ENCODE results near the gene MACROH2A2.
"Not testable (repeated sequence)": the region's sequence is repeated elsewhere in the genome, so short reads cannot be mapped to it uniquely, and the experiment has no call there.

MACROH2A2 gene

GRCh38 chr10:70052462-70053217, at the start of gene MACROH2A2:
Gene MACROH2A2 (plus strand): TSS chr10:70052846. CDS start chr10:70075659, 22,813 bp downstream.
- DNase-seq (ENCODE audit: low read depth in 2 of 2) = no peak

GRCh38 chr10:70007116-70007820, 45.4 kb upstream of the MACROH2A2 start:
- no peak for DNase-seq (ENCODE audit: low read depth in 2 of 2)

GRCh38 chr10:70031215-70031614, 21.4 kb upstream of the MACROH2A2 start:
- no peak for DNase-seq (ENCODE audit: low read depth in 2 of 2)

GRCh38 chr10:70032667-70033289, 19.9 kb upstream of the MACROH2A2 start:
- no peak for DNase-seq (ENCODE audit: low read depth in 2 of 2)

- no peak for DNase-seq (ENCODE audit: low read depth in 2 of 2)
Observed at GRCh38 chr10:70034232-70034631, 18.4 kb upstream of the MACROH2A2 start.

- DNase-seq (ENCODE audit: low read depth in 2 of 2) = no peak
Observed at GRCh38 chr10:70035531-70035930, 17.1 kb upstream of the MACROH2A2 start.

GRCh38 chr10:70038923-70039322, 13.7 kb upstream of the MACROH2A2 start:
- DNase-seq (ENCODE audit: low read depth in 2 of 2) = no peak

GRCh38 chr10:70041016-70041415, 11.6 kb upstream of the MACROH2A2 start:
- DNase-seq (ENCODE audit: low read depth in 2 of 2) = no peak

GRCh38 chr10:70041739-70042138, 10.9 kb upstream of the MACROH2A2 start:
- not testable (repeated sequence) for DNase-seq (ENCODE audit: low read depth in 2 of 2)

- DNase-seq (ENCODE audit: low read depth in 2 of 2) = not testable (repeated sequence)
Observed at GRCh38 chr10:70047066-70047465, 5.6 kb upstream of the MACROH2A2 start.

GRCh38 chr10:70048030-70048723, 4.5 kb upstream of the MACROH2A2 start:
- no peak for DNase-seq (ENCODE audit: low read depth in 2 of 2)

GRCh38 chr10:70051848-70052247, 798 bp upstream of the MACROH2A2 start:
- DNase-seq (ENCODE audit: low read depth in 2 of 2) = no peak

GRCh38 chr10:70053218-70053840, 683 bp downstream of the MACROH2A2 start:
- no peak for DNase-seq (ENCODE audit: low read depth in 2 of 2)

- DNase-seq (ENCODE audit: low read depth in 2 of 2) = no peak
Observed at GRCh38 chr10:70053841-70054288, 1.2 kb downstream of the MACROH2A2 start.

GRCh38 chr10:70054902-70055301, 2.3 kb downstream of the MACROH2A2 start:
- no peak for DNase-seq (ENCODE audit: low read depth in 2 of 2)

- no peak for DNase-seq (ENCODE audit: low read depth in 2 of 2)
Observed at GRCh38 chr10:70055550-70055949, 2.9 kb downstream of the MACROH2A2 start.

- DNase-seq (ENCODE audit: low read depth in 2 of 2) = no peak
Observed at GRCh38 chr10:70057306-70057705, 4.7 kb downstream of the MACROH2A2 start.

GRCh38 chr10:70060389-70060788, 7.7 kb downstream of the MACROH2A2 start:
- no peak for DNase-seq (ENCODE audit: low read depth in 2 of 2)

GRCh38 chr10:70063418-70064098, 10.9 kb downstream of the MACROH2A2 start:
- no peak for DNase-seq (ENCODE audit: low read depth in 2 of 2)

GRCh38 chr10:70064486-70064885, 11.8 kb downstream of the MACROH2A2 start:
- no peak for DNase-seq (ENCODE audit: low read depth in 2 of 2)

- DNase-seq (ENCODE audit: low read depth in 2 of 2) = no peak
Observed at GRCh38 chr10:70066190-70066589, 13.5 kb downstream of the MACROH2A2 start.
